B cell (primary cell): ENCODE results near the gene ZMIZ1. TPM values are rescaled to one million over a fixed set of nuclear protein-coding genes. Genes with fewer than 3 reads are reported as not detected.

Source experiments
- ATAC-seq: fragments of 200-7000 bp; cut with Tn5 transposase; one replicate; pipeline ENCODE4 v1.10.0; 2021; ENCODE audit warnings: low read depth, mild to moderate bottlenecking, moderate number of reproducible peaks, moderate library complexity
- CTCF ChIA-PET: fragments of 350-600 bp; sonication (Branson Sonifier 250); formaldehyde crosslinking; loops from one replicate; lab custom pipeline; 2021; ENCODE audit warnings: antibody characterized with exemption, inconsistent platforms; lab: Charles Lee
- POLR2A ChIA-PET: fragments of 350-600 bp; sonication (Branson Sonifier 250); formaldehyde crosslinking; loops from one replicate; lab custom pipeline; 2021; ENCODE audit warnings: antibody characterized with exemption; lab: Charles Lee
- DNase-seq: peaks from one replicate; pipeline ENCODE4 v3.0.0; 2013
- H2AFZ ChIP-seq: 2 replicates; pipeline ENCODE4 v1.6.1; 2012; ENCODE audit warnings: mild to moderate bottlenecking, low read depth, low read length; ENCODE audit not compliant: insufficient read depth, poor library complexity, severe bottlenecking
- H3K27ac ChIP-seq, 2 donors: 1 replicate in 1 of 2; 2 replicates in 1 of 2; pipeline ENCODE4 v1.5.1; 2012 to 2013; ENCODE audit warnings: low read length in 2 of 2, mild to moderate bottlenecking in 2 of 2, moderate library complexity in 1 of 2
- H3K27me3 ChIP-seq, 4 experiments: fragments of 200-600 bp in 1 of 4; sonication (generic) in 1 of 4; replicated peaks in 1 of 4; 1 replicate in 2 of 4; 2 replicates in 2 of 4; pipeline versions ENCODE4 v1.6.1 to v1.7.0; 2013 to 2016; ENCODE audit warnings: low read length in 3 of 4, mild to moderate bottlenecking in 2 of 4, mixed read lengths in 1 of 4, moderate library complexity in 1 of 4; ENCODE audit not compliant: insufficient read depth in 4 of 4, control insufficient read depth in 3 of 4; ENCODE audit errors: control extremely low read depth in 1 of 4
- H3K36me3 ChIP-seq, 2 experiments: replicated peaks in 1 of 2; 1 replicate in 1 of 2; 2 replicates in 1 of 2; pipeline versions ENCODE4 v1.6.1 to v1.7.1; 2013; ENCODE audit warnings: low read length in 1 of 2; ENCODE audit not compliant: insufficient read depth in 2 of 2, control insufficient read depth in 1 of 2; ENCODE audit errors: control extremely low read depth in 1 of 2, extremely low read depth in 1 of 2
- H3K4me1 ChIP-seq, 2 donors: fragments of 200-600 bp in 1 of 2; sonication (generic) in 1 of 2; 1 replicate in 1 of 2; 2 replicates in 1 of 2; pipeline versions ENCODE4 v1.5.1 to v1.6.1; 2013 to 2017; ENCODE audit warnings: low read length in 2 of 2; ENCODE audit not compliant: control insufficient read depth in 2 of 2, insufficient read depth in 2 of 2
- H3K4me2 ChIP-seq: replicated peaks from 2 replicates; pipeline ENCODE3; 2012; ENCODE audit warnings: mild to moderate bottlenecking, low read depth, low read length; ENCODE audit not compliant: poor library complexity, severe bottlenecking
- H3K4me3 ChIP-seq, 5 experiments: fragments of 200-600 bp in 1 of 5; sonication (generic) in 1 of 5; 1 replicate in 3 of 5; 2 replicates in 2 of 5; pipeline versions ENCODE4 v1.5.1 to v1.7.0; 2011 to 2016; ENCODE audit warnings: low read length in 4 of 5, mild to moderate bottlenecking in 4 of 5, low read depth in 2 of 5, control low read depth in 1 of 5, moderate library complexity in 1 of 5; ENCODE audit not compliant: insufficient read depth in 1 of 5; ENCODE audit errors: control extremely low read depth in 1 of 5, extremely low read depth in 1 of 5
- H3K79me2 ChIP-seq: fragments of 200-600 bp; sonication (generic); one replicate; pipeline ENCODE4 v1.6.0; 2016; ENCODE audit warnings: low read length; ENCODE audit not compliant: control insufficient read depth, insufficient read depth
- H3K9ac ChIP-seq: fragments of 200-600 bp; sonication (generic); 2 replicates; pipeline ENCODE4 v1.6.1; 2017; ENCODE audit warnings: mild to moderate bottlenecking, low read length, moderate library complexity
- H3K9me3 ChIP-seq, 3 donors: one replicate each; pipeline versions ENCODE4 v1.6.1 to v1.7.1; 2013; ENCODE audit warnings: low read length in 2 of 3; ENCODE audit not compliant: control insufficient read depth in 2 of 3, insufficient read depth in 1 of 3; ENCODE audit errors: control extremely low read depth in 1 of 3
- H4K20me1 ChIP-seq: 2 replicates; pipeline ENCODE4 v1.6.0; 2012; ENCODE audit warnings: mild to moderate bottlenecking, low read length; ENCODE audit not compliant: insufficient read depth, control insufficient read depth, poor library complexity, severe bottlenecking
- H3K27ac Mint-ChIP-seq: one replicate; pipeline ENCODE4 v1.8.0; 2021; ENCODE audit warnings: mixed read lengths
- H3K27me3 Mint-ChIP-seq: one replicate; pipeline ENCODE4 v1.8.0; 2021; ENCODE audit warnings: mixed read lengths
- H3K4me1 Mint-ChIP-seq: one replicate; pipeline ENCODE4 v1.8.0; 2021; ENCODE audit warnings: mixed read lengths
- H3K4me3 Mint-ChIP-seq: one replicate; pipeline ENCODE4 v1.8.0; 2021; ENCODE audit warnings: mixed read lengths
- H3K9me3 Mint-ChIP-seq: one replicate; pipeline ENCODE4 v1.8.0; 2022; ENCODE audit warnings: mixed read lengths; ENCODE audit not compliant: insufficient read depth
- CTCF ChIP-seq: fragments of 200-600 bp; IDR thresholded peaks from one replicate; pipeline ENCODE4 v1.8.0; 2022; ENCODE audit warnings: antibody characterized with exemption, mild to moderate bottlenecking
- EZH2 ChIP-seq: IDR thresholded peaks from 2 replicates; pipeline ENCODE4 v1.6.1; 2012; ENCODE audit warnings: borderline replicate concordance, low read depth, mild to moderate bottlenecking, moderate library complexity, low read length; ENCODE audit not compliant: insufficient read depth, poor library complexity, severe bottlenecking
- WGBS: methylation state at CpG from one replicate; pipeline ENCODE4 v1.1.5; 2013; ENCODE audit warnings: missing lambda C conversion rate; ENCODE audit not compliant: insufficient coverage; 5-methylcytosine and 5-hydroxymethylcytosine counted together
- intact Hi-C: fragments of 100-400 bp; cut with micrococcal nuclease; formaldehyde crosslinking; loops from one replicate; pipeline ENCODE4 v1.10.0; 2022
- polyA plus RNA-seq: library from polyadenylated mRNA; depleted of rRNA; stranded (reverse); fragments of >200 nt; gene quantifications from 2 replicates; pipeline ENCODE4 v1.2.3, GENCODE V29; 2012
- total RNA-seq, 2 donors: library from RNA; stranded (reverse); fragments of 120-200 nt in 1 of 2; gene quantifications; 1 replicate in 1 of 2; 2 replicates in 1 of 2; pipeline versions ENCODE4 v1.2.3 to v1.2.4, GENCODE V29; 2013 to 2022

Gene ZMIZ1
- total and polyA plus RNA-seq, 2 donors (not counting 1 experiment from before 2014, with no cell fraction given): 14.3 to 64.9 TPM

- no peak overlapping the region for H2AFZ ChIP-seq
- no peak overlapping the region for H3K4me3 ChIP-seq
- H3K4me1 ChIP-seq: peaks cover 14 to 24% of the 10 kb centered on the region in 2 donors
- no peak overlapping the region for H3K27ac ChIP-seq
- H3K9ac ChIP-seq: no peak overlapping the region
- H3K27me3 ChIP-seq: no peaks in the 10 kb centered on the region
- no peaks in the 10 kb centered on the region for H4K20me1 ChIP-seq
- TF ChIP-seq EZH2 (no peak), CTCF (no peak)
- POLR2A ChIA-PET: interaction anchor here (0.7 kb wide), 1 partner anchor 81 kb away, joined by 3 read pairs; no protein-coding TSS in a partner anchor
- Mint-ChIP-seq H3K4me1 (peaks cover 28% of the 10 kb centered on the region), H3K9me3 (no peaks in the 10 kb centered on the region), H3K27me3 (no peaks in the 10 kb centered on the region), H3K27ac (no peak overlapping the region), H3K4me3 (no peak overlapping the region)
- no peak for ATAC-seq
- WGBS: 90% methylated on average over 5 of the region's 6 CpGs
- CTCF ChIA-PET: no interaction called here
- DNase-seq: no peak
- no peaks in the 10 kb centered on the region for H3K79me2 ChIP-seq
- H3K36me3 ChIP-seq: no peaks in the 10 kb centered on the region
- H3K9me3 ChIP-seq: peaks cover 0 to 4% (median 2%) of the 10 kb centered on the region in 3 donors
- intact Hi-C loops: no loop called here
- H3K4me2 ChIP-seq: no peak overlapping the region
These were observed 259.5 kb downstream of the ZMIZ1 start for GRCh38 chr10:79328147-79328701.

- TF ChIP-seq EZH2 (no peak), CTCF (no peak)
- ChIA-PET POLR2A (no interaction called here), CTCF (no interaction called here)
- H3K4me2 ChIP-seq: no peak overlapping the region
- WGBS: 96% methylated on average over 11 of the region's 14 CpGs
- no peak overlapping the region for H3K4me3 ChIP-seq
- peaks cover 0 to 4% (median 2%) of the 10 kb centered on the region in 3 donors for H3K9me3 ChIP-seq
- H3K36me3 ChIP-seq: no peaks in the 10 kb centered on the region
- DNase-seq (no peak), ATAC-seq (no peak)
- Mint-ChIP-seq H3K4me3 (no peak overlapping the region), H3K27me3 (no peaks in the 10 kb centered on the region), H3K27ac (no peak overlapping the region), H3K4me1 (peaks cover 24% of the 10 kb centered on the region), H3K9me3 (no peaks in the 10 kb centered on the region)
- no peak overlapping the region for H2AFZ ChIP-seq
- intact Hi-C loops: no loop called here
- peaks cover 8 to 17% of the 10 kb centered on the region in 2 donors for H3K4me1 ChIP-seq
- H4K20me1 ChIP-seq: no peaks in the 10 kb centered on the region
- no peak overlapping the region for H3K27ac ChIP-seq
- H3K27me3 ChIP-seq: no peaks in the 10 kb centered on the region
- no peaks in the 10 kb centered on the region for H3K79me2 ChIP-seq
- H3K9ac ChIP-seq: no peak overlapping the region
These were observed 260.2 kb downstream of the ZMIZ1 start for GRCh38 chr10:79328737-79329504.
